ENCODE results near the gene ADAMTS2.

ADAMTS2 gene

DNA sequence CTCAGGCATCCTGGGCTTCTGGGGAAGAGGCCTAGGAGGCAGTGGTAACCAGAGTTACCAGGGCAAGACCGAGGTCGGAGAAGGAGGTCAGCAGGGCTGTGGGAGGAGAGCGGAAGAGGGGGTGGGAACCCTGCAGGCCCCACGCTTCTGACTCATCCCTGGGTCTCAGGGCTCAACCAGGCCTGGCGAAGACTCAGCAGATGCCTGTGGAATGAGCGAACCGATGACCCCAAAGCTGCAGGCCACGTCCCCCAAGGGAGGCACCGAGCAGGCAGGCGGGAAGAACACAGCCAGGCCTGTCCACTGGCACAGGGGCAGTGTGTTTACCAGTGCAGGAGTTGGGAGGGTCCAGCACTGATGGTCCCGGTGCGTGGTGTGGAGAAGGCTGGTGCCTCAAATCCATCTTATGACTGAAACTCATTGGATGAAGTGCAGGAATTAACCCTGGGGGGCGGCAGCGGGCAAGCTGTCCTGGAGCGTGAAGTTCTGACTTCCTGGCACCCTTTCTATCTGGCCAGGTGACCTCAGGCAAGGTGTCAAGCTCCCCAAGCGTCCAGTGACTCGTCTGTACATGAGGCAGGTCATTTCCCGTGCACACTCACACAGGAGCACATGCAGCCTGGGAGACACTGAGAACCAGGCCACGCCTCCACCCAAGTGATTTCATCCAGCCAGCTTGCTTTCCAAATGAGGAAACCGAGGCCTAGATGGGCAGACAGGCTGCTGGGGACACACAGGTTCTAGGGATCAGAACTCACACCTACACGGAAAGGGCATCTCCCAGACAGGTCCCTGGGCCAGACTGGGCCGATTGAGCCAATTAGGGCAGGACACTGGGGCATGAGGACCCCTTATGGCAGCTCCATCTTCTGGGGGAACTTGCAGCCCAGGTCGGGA lies 69.1 kb downstream of the ADAMTS2 start:
- DNase-seq = peak; percentile 15
- in situ Hi-C loops (cut with HindIII; ENCODE audit: low pct_ligation_motif_present, low pct_unique_long_range_greater_than_20kb, low sequenced_read_pairs) = no loop called here

DNA sequence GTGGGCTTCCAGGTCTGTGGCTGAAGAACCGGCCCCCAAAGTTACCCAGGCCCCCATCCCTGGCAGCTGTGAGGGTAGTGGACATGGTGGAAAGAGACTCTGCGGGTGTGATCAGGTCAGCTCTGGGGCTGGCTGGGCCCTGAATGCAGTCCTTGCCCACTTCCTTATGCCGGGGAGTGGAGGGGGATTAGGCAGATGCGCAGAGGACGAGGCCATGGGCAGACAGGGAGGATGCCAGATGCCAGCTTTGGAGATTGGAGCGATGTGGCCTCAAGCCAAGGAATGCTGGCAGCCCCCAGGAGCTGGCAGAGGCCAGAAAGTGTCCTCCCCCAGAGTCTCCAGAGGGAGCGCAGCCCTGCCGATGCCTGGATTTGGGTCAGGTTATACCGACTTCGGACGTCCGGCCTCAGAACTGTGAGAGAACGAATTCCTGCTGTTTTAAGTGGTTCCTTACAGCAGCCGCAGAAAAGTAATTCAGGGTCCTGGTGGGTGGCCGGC lies 69.8 kb downstream of the ADAMTS2 start:
- in situ Hi-C loops (cut with HindIII; ENCODE audit: low pct_ligation_motif_present, low pct_unique_long_range_greater_than_20kb, low sequenced_read_pairs) = no loop called here

DNA sequence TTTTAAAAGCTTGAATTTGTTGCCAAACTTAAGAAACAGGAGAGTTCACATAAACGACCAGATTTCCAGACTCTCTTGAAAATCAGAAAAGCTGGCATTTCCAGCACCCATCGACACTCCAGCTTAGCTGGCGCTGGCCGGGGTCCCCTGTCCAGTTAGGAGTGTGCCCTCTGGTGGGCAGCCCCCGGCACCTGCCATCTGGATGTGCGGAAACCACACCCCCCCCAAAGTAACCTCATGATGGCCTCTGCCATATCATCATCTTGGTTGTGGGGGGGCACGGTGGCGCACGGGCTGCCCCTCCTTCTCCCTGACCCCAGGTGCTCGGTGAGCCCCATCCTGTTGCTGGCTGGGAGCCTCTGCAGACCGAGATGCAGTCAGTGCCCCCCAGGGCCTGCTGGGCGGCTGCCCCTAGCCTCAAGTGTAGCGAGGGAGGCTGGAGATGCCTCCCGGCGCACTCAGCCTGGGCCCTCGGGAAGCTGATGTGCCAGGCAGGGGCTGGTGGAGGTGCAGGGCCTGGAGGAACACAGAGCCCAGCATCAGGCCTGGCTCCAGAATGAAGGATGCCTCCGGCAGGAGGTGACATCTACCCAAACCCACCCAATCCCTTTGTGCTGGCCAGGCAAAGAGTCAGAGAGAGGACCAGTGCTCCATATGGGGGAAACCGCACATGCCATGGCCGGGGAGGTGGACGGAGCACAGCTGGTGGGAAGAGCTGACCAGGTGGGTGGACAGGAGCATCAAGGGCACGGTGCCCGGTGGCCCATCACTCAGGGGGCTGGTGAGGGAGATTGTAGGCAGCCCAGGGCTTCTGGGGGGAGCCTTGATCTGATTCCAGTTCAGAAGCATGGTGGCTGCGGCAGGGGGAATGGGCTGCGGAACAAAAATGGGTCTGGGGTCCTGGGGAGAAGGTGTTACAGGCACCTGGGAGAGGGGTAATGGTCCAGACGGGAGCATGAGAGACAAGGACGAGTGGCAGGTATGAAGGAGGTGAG lies 70.6 kb downstream of the ADAMTS2 start:
- in situ Hi-C loops (cut with HindIII; ENCODE audit: low pct_ligation_motif_present, low pct_unique_long_range_greater_than_20kb, low sequenced_read_pairs) = no loop called here
- no peak for DNase-seq

More for the DNA sequence above, 69.8 kb downstream of the ADAMTS2 start:
- DNase-seq = no peak

DNA sequence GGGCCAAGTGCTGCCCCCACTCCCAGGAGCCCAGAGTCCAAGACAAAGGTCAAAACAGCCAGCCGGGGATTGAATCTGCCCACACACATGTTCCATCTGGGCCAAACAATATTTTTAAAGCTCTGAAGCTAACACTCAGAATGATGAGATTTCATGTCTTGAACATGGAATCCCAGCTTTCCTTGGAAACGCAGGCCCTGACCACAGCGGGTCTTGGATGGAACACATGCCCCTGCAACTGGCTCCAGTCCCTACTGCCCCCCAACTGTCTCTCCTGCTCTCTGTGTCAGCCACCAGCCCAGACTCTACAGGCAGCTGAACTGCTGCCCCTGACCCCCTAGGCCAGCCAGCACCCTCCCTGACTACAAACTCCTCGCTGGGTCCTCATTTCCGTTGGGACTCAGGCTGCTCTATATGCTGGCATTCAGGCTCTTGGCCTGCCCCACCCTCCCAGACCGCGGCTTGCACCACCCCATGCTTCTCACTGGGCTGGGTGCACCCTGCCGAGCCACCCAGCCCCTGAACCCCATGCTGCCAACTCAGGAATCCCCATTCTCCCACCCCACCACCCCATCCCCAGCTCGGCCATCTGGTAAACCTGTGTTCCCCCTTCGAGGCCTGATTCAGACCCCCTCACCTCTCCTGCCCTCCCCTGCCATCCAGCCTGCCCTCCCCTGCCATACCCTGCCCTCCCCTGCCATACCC lies 71.7 kb downstream of the ADAMTS2 start:
- in situ Hi-C loops (cut with HindIII; ENCODE audit: low pct_ligation_motif_present, low pct_unique_long_range_greater_than_20kb, low sequenced_read_pairs) = no loop called here
- DNase-seq = no peak

DNA sequence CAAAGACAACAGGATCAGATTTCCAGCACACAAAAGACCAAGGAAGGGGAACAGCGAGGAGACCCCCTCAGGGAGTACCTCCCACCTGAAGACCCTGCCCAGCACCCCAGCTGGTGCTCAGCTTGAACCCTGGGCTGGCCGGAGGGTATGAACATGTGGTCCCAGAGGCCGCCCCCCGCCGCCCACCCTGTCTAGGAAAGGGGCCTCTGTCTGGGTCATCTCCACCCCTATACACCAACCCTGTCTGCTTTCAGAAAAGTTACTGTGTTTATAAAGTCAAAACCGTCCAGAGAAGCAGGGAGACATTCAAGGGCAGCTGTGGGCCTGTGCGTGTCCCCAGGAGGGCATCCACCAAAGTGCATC lies 72.2 kb downstream of the ADAMTS2 start:
- in situ Hi-C loops (cut with HindIII; ENCODE audit: low pct_ligation_motif_present, low pct_unique_long_range_greater_than_20kb, low sequenced_read_pairs) = no loop called here
- DNase-seq = no peak

DNA sequence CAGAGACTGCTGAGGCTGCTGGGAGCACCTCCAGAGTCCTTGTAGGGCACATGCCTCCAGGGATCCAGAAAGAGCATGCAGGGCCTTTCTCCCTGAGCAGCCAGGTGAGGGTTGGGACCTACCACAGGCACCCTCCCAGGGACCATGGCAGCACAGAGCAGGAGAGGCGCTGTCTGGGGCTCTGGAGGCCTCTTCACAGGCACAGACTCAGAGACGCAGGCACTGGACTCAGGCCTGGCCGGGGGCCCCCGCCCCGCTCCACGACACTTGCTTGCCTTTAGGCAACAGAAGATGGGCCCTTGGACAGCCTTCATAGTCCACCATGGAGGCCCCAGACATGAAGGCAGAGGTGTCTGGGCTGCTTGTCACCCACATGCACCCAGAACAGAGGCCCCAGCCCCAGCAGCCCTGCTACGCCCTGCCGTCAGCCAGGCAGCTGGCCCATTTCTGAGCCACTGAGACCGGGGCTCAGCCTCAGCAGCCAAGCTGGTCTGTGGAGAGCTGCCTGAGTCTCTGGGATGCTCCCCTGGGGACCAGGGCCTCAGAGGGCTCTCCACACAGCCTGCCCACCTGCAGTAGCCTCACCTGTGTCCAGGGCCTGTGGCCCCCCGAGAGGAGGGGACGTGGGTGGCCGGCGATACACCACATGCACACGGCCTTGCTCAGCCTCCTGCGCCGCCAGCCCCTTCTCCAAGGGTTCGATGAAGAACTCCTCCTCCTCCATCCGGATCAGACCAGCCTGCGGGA lies 72.8 kb downstream of the ADAMTS2 start:
- DNase-seq = no peak
- in situ Hi-C loops (cut with HindIII; ENCODE audit: low pct_ligation_motif_present, low pct_unique_long_range_greater_than_20kb, low sequenced_read_pairs) = no loop called here

DNA sequence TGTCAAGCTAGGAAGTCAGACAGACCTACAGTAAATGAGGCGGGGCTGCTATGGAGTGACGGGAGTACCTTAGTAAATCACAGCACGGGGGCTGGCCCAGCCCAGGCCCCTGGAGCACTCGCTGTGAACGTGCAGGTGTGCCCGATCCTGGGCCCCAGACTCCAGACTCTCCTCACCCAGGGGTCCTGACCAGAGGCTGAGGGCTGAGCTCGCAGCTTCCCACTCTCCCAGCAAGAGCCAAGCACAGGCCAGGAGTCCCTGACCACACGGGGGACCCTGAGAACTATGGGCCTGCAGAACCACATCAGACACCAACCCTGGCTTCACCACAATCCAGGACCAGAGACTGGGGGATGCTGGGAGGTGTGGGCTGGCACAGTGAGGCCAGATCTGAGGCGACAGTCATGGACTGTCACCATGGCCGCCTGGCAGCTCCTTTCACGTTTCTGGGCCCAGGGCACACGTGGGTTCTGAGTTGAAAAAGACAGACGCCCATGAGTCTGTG lies 73.4 kb downstream of the ADAMTS2 start:
- DNase-seq = no peak

DNA sequence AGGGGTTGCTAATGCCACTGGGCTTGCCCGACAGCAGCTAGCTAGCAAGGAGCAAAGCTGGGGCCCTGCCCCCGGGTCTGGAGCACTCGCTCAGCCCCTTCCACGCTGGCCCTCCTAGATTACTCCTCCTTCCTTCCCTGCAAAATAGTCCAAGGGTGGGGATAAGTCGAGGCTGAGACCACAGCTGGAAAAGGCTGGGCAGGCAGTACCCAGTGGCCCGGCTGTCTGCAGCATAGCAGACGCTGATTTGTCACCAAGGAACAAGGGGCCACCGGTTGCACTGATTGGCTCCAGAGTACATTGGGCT lies 73.9 kb downstream of the ADAMTS2 start:
- no peak for DNase-seq
- in situ Hi-C loops (cut with HindIII; ENCODE audit: low pct_ligation_motif_present, low pct_unique_long_range_greater_than_20kb, low sequenced_read_pairs) = no loop called here

More for the DNA sequence above, 73.4 kb downstream of the ADAMTS2 start:
- in situ Hi-C loops (cut with HindIII; ENCODE audit: low pct_ligation_motif_present, low pct_unique_long_range_greater_than_20kb, low sequenced_read_pairs) = no loop called here

DNA sequence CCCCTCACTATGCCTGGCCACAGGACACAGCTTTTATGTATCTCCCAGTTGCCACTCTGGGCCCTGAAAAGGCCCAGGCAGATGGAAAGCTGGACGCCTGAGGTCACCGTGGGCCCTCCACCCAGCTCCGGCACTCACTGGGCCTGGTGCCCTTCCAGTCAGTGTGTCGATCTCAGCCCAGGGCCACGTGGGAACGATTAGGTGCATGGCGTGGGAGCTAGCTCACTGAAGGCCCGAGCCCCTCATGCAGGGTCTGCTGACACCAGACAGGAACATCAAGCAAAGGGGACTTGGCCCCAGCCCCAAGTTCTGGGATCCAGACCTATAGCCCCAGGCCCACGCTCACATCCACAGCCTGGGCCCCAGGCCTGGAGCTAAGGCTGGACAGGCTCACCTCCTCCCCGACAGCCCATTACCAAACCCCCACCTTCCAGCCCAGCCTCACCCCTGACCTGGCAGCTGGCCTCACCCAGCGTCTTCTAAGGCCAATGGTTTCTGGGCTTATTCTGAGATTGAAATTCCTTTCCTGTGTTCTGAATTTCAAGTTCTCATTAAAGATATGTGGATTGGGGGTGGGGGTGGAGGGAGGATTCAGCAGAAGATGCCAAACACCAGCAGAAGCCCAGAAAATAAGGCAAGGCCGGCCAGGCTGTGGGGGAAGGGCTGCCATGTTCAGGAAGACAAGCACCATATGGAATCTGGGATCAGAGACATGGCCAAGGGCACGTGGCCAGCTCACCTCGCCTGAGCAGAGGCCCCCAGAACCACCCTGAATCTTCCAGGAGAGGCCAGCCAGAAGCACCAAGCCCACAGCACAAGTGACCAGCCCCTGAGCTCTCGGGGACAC lies 74.5 kb downstream of the ADAMTS2 start:
- DNase-seq = no peak

DNA sequence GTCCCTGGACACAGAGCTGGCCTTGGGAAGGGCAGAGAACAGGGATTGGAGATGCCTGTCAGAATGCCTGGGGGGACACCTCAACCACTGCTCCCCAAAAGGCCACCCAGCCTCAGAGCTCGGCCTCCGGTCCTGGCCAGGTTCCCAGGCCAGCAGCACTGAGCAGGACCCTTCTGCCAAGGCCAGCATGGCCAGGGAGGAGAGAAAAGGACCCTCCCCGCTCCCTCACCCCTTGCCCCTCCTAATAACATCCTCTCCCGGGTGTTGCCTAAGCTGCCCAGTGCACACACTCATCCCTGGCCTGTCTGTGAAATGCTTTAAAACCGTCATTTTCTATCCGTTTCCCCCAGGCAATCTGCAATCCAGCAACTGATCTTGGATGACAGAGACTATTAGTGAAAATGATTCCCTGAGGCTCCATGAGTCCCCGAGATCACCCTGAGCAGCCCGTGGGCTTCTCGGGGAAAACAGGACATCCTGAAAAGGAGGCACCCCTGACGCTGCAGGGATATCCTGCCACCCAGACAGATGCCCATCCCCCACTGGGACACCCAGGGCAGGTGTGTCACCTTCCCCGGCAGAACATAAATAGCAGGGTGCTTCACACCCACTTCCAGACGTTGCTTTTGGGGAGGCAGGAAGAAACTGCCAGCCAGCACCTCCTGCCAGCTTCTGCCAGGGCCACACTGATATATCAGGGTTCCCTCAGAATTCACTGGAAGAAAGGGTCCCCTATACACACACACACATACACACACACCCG lies 75.3 kb downstream of the ADAMTS2 start:
- no peak for DNase-seq
- in situ Hi-C loops (cut with HindIII; ENCODE audit: low pct_ligation_motif_present, low pct_unique_long_range_greater_than_20kb, low sequenced_read_pairs) = no loop called here

More for the DNA sequence above, 74.5 kb downstream of the ADAMTS2 start:
- in situ Hi-C loops (cut with HindIII; ENCODE audit: low pct_ligation_motif_present, low pct_unique_long_range_greater_than_20kb, low sequenced_read_pairs) = no loop called here

DNA sequence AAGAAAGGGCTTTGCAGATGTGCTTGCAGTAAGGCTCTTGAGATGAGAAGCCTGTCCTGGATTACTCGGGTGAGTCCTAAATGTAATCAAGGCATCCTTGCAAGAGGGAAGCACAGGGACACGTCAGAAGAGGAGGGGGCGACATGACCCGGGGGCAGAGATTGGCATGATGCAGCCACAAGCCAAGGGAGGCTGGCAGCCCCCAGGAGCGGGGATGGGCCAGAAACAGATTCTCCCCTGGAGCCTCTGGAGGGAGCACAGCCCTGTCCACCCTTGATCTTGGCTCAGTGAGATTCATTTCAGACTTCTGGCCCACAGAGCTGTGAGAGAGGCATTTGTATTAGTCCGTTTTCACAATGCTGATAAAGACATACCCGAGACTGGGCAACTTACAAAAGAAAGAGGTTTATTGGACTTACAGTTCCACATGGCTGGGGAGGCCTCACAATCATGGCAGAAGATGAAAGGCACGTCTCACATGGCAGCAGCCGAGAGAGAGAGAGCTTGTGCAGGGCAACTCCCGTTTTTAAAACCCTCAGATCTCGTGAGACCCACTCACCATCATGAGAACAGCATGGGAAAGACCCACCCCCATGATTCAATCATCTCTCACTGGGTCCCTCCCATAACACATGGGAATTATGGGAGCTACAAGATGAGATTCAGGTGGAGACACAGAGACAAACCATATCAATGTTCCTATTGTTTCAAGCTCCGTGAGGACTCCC lies 76.1 kb downstream of the ADAMTS2 start:
- in situ Hi-C loops (cut with HindIII; ENCODE audit: low pct_ligation_motif_present, low pct_unique_long_range_greater_than_20kb, low sequenced_read_pairs) = no loop called here
- DNase-seq = no peak

DNA sequence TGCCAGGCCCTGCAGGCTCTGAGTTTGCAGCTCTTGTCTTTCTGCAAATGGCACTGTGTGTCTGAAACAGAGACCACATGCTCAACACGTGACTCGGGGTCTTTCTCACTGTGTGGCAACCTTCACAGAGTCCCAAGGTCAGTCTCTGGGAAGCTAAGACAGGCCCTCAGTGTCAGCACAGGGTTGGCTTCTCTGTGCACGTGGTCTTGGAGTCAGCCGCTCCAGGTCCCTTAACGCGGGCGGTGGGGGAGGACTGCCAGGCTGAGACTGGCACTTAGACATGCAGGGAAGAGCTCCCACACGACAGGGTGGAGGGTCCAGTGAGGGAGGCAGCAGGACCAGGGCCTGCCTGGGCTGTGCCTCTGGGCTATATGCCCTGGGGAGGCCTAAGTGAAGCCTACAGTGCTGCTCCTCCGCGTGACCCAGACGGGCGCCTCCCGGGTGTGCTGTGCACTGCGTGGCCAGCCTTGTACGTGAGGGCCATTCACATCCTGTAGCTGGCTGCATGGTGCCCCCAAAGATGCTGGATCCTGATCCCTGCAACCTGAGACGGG lies 76.8 kb downstream of the ADAMTS2 start:
- DNase-seq = no peak
- in situ Hi-C loops (cut with HindIII; ENCODE audit: low pct_ligation_motif_present, low pct_unique_long_range_greater_than_20kb, low sequenced_read_pairs) = no loop called here

DNA sequence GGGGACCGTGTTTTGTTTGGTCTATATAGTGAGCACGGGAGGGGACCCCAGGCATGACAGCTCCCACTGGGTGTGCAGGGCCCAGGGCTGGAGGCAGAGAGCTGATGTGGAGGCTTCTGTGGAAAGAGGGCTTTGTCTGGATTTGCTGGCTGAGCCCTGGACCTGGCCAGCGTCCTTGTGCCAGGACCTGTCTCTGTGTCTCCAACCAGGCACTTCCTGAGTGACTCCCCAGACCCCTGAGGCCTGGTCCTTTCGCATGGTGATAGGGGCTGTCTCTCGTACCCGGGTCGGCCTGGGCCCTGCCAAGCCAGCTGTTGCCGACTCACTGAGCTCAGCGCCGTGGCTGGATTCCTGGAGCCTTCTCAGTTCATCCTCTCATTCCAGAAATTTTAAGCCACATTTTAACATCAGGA lies 77.6 kb downstream of the ADAMTS2 start:
- no peak for DNase-seq
- in situ Hi-C loops (cut with HindIII; ENCODE audit: low pct_ligation_motif_present, low pct_unique_long_range_greater_than_20kb, low sequenced_read_pairs) = no loop called here

DNA sequence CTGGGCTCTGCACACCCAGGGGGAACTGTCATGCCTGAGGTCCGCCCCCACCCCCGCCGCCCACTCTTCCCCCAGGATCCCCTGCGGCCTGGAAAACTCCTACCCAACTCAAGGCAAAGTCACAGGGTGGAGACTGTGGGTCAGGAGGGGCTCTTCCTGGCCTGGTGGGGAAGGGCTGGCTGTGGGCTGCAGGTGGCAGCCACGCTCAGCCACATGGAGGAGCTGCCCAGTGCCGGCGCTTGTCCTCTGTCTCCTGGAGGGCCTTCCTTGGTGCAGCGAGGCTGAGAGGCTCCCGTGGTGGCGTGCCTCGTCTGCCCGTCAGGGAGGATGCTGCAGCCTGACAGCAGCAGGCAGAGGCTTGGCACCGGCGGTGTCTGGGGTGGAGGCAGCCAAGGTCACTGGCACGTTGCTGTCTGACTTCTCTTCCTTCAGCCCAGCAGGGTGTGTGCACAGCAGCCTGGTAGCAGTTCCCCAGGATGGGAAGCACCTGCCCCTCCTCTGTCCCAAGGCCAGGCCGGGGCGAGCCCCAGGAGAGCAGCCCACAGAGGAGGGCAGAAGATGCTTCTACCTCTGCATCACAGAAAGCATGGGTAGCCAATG lies 78.1 kb downstream of the ADAMTS2 start:
- in situ Hi-C loops (cut with HindIII; ENCODE audit: low pct_ligation_motif_present, low pct_unique_long_range_greater_than_20kb, low sequenced_read_pairs) = no loop called here
- DNase-seq = no peak

Data from ACHN (cell line).